Endometrial microvascular endothelial cells (primary cell): Measurements from ENCODE around the gene DBNDD1. TPM values are rescaled to one million over a fixed set of nuclear protein-coding genes. Genes with fewer than 3 reads are reported as not detected.
"Not testable (repeated sequence)": the region's sequence is repeated elsewhere in the genome, so short reads cannot be mapped to it uniquely, and the experiment has no call there.

Source experiments
- in situ Hi-C: cut with HindIII; loops from 2 replicates; pipeline ENCODE4 v1.10.0; 2017; ENCODE audit warnings: low sequenced_read_pairs, low pct_unique_long_range_greater_than_20kb; ENCODE audit errors: inconsistent ontology term
- total RNA-seq: library from RNA; depleted of rRNA; stranded (reverse); fragments of >200 nt; gene quantifications from one replicate; pipeline ENCODE4 v1.2.3, GENCODE V29; 2015; ENCODE audit errors: inconsistent ontology term

The DBNDD1 gene, protein sequence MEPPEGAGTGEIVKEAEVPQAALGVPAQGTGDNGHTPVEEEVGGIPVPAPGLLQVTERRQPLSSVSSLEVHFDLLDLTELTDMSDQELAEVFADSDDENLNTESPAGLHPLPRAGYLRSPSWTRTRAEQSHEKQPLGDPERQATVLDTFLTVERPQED
- 3.8 TPM for total RNA-seq

DNA sequence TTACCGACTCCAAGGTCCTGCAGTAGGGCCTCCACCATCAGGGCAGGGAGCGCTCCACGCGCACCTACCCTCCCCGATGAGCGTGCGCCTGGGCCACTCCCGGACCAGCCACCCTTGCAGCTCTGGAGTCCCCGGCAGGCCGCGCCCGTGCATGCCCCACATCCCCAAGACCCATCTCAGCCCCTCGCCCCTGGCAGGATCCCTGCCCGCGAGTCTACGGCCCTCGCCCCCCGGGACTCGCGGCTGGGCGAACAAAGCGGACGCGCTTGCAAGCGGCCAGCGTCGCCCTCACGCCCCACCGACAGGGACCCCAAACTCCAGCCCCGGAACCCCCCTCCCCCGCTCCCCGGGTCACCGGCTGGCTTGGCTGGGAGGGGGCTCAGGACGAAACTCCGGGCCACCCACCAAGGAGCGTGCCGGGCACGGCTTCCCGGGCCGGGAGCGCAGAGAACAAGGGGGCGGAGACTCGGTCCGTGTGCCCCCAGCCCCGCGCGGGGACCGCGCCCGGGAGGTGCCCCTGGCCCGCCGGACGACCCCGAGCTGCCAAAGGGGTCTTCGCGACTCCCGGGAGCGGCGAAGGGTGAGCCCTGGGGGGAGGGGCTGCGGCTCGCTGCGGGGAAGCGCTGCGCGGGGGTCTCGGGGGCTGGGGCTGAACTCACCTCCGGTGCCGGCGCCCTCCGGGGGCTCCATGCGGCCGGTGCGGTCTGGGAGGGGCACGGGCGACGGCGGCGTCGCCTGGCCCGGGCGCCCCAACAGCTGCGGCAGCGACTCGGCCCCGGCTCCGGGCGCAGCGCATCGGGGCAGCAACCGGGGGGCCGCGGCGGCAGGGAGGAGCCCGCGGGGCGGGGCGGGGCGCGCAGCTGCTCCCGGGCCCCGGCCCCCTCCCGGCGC, at the start of gene DBNDD1:
Gene DBNDD1, minus strand, starts transcription at position 805 of the 891 bp plus-strand sequence. Its CDS starts 115 bp downstream, at position 690.
- in situ Hi-C loops, result no loop called here

DNA sequence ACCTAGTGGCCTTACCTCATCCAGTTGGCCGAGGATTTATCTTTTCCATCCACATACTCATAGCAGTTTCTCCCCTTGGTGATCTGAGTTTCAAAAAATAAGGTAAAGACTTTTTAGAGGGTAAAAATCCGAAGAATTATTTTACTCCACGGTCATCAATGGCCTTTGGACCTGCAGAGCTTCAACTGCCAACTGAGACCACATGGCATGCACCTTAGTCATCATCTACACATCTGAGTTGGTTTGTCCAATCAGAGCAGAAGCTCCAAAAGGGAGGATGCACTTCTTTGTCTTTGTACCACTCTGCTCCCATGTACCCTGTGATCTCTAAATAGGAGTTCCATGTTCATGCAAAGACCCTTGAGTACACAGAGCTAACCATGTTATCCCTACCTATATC, 42.2 kb upstream of the DBNDD1 start:
- in situ Hi-C loops, result no loop called here

DNA sequence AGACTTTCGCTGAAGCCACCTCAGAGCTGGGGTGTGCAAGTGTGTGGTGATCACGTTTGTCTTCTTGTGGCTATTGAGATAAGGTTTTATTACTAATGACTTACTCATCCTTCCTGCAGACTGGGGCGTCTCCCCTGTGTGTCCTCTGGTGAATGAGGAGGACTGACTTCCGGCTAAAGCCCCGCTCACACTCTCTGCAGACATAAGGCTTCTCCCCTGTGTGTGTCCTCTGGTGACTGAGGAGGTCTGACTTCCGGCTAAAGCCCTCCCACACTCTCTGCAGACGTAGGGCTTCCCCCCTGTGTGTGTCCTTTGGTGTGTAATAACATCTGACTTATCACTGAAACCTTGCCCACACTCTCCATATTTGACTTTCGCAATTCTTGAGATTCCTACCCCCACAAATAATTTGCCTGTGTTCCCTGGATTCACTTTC, 38.5 kb upstream of the DBNDD1 start:
- in situ Hi-C loops, result no loop called here

DNA sequence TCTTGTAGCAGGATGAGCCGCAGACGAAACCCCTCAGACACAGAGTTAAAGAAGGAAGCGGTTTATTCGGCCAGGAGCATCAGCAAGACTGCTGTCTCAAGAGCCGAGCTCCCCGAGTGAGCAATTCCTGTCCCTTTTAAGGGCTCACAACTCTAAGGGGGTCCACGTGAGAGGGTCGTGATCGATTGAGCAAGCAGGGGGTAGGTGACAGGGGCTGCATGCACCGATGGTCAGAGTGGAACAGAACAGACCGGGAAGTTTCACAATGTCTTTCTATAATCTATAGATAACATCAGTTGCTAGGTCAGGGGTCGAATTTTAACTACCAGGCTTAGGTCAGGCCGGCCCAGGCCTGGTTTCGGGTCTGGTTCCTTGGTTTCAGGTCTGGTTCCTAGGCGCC, 37.3 kb upstream of the DBNDD1 start:
- in situ Hi-C loops, result not testable (repeated sequence)

DNA sequence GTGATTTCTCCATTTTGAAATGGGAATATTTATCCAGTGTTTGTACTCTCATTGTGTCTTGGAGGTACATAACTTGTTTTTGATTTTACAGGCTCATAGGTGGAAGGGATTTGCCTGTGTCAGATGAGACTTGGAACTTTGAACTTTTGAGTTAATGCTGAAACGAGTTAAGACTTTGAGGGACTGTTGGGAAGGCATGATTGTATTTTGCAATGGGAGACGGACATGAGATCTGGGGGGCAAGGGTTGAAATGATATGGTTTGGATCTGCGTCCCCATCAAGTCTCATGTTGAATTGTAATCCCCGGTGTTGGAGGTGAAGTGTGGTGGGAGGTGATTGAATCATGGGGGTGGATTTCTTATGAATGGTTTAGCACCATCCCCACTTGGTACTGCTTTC, 36.1 kb upstream of the DBNDD1 start:
- in situ Hi-C loops, result no loop called here

DNA sequence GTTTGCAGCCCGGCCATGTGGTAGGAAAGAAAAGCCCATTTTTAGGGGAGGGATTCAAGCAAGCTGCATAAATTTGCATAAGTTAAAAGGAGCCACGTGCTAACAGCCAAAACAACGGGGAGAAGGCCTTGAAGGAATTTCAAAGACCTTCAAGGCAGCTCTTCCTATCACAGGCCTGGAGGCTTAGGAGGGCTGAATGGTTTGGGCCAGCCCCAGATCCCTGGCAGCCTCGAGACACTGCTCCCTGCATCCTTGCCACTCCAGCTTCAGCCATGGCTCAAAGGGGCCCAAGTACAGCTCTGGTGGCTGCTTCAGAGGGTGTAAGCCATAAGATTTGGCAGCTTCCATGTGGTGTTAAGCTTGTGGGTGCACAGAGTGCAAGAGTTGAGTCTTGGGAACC, 35.3 kb upstream of the DBNDD1 start:
- in situ Hi-C loops, result no loop called here

DNA sequence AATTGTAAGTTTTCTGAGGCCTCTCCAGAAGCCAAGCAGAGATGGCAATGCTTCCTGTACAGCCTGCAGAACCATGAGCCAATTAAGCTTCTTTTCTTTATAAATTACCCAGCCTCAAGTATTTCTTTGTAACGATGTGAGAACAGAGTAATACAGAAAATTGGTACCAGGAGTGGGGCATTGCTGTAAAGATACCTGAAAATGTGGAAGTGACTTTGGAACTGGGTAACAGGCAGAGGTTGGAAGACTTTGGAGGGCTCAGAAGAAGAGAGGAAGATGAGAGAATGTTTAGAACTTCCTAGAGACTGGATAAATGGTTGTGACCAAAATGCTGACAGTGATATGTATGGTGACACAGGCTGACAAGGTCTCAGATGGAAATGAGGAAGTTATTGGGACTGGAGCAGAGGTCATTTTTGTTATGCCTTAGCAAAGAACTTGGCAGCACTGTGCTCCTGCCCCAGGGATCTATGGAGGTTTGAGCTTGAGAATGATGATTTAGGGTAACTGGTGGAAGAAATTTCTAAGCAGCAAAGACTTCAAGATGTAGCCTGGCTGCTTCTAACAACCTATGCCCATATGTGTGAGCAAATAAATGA, 34.7 kb upstream of the DBNDD1 start:
- in situ Hi-C loops, result no loop called here

DNA sequence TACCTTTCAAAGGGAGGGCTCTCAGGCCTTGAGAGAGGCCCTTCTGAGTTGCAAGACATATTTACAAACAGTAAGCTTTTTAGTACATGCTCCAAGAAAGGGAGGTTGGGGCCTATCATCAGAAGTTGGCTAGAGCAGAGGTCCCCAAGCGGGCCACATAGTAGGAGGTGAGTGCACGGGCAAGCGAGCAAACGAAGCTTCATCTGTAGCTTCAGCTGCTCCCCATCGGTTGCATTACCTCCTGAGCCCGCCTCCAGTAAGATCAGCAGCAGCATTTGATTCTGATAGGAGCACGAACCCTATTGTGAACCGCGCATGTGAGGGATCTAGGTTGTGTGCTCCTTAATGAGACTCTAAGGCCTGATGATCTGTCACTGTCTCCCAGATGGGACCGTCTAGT, 31.7 kb upstream of the DBNDD1 start:
- in situ Hi-C loops, result no loop called here

DNA sequence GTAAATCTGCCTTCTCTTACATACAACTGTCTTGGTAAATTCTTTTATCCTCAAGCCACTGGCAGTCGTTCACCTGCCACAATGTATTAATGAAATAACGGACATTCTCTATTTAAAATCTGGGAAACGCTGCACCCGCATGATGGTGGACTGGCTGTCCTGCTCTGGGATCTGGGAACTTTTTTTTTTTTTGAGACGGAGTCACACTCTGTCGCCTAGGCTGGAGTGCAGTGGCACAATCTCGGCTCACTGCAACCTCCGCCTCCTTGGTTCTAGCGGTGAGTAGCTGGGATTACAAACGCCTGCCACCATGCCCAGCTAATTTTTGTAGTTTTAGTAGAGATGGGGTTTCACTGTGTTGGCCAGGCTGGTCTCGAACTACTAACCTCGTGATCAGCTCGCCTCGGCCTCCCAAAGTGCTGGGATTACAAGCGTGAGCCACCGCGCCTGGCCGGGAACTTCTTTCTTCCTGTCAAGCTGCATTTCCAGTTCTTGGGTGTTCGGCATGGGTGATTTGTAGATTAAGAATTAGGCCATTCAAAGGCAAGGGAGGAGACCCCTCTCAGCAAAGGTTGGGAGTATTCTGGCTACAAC, 29.6 kb upstream of the DBNDD1 start:
- in situ Hi-C loops, result no loop called here

DNA sequence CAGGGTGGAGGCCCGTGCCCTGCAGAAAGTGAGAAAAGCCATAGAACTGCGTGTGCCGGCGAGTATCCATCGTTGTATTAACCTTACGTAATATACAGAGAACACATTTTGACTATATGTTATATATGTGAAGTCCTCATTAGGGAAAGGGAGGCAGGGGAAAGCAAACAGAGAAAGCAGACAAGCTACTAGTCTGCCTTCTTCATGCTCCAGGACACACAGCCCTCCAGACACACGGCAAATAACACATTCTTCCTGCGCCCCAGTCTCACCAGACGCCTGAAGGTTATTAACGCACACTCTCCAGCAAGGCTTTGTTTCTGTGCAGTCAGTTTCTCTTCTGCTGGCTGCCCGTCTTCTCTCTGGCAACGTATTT, 29.1 kb upstream of the DBNDD1 start:
- in situ Hi-C loops, result no loop called here

DNA sequence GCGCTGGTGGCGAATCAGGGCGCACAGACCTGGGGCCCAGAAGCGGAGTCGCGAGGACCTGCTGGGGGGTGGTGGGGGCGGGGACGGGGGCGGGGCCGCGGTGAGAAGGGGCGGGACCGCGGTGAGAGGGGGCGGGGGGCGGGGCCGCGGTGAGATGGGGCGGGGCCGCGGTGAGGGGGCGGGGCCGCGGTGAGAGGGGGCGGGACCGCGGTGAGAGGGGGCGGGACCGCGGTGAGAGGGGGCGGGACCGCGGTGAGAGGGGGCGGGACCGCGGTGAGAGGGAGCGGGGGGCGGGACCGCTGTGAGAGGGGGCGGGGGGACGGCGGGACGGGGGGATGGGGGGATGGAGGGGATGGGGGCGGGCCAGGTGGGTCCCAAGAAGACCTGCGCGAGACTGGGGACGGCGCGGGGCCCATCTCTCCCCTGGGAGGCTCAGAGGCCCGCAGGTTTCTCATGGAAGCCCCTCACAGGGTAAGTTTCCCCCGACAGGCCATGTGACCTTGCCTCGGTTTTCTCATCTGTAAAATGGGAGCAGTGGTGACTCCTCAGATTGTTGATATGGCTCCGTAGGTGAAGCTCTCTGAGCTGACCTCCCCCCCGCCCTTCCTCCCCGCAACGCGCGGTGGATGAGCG, 28.6 kb upstream of the DBNDD1 start:
- in situ Hi-C loops, result no loop called here

DNA sequence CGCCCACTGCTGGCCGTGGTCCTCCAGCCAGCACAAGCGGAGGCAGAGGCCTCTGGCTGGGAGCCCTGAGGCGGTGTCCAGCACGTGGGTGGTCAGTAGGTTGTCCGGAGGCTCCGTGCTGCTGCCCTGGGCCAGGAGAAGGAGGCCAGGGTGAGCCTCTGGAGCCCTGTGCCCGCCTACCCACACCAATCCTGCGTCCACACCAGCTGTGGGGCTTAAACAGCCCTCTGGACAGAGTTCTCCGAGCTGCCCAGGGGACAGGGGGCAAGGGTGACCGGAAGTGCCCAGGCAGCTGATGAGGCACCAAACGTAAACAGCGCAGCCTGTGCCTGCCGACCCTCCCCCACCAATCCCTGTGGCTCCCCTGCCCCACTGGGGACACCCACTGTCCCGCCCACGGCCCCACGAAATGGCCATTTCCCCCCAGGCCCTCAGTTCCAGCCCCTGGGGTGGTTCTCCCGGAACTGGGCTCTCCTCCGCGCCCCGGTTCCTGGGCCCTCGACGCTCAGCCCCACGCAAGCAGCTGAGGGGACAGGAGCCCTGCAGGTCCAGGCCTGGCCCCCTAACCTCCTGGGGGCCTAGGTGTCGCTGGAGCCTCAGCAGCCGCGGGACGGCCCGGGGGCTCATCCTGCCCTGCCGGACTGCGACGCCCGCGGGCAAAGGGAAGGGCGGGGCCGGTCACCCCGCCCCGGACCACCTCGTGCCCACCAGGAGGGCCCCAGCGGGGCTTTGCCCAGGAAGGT, 27.9 kb upstream of the DBNDD1 start:
- in situ Hi-C loops, result no loop called here

DNA sequence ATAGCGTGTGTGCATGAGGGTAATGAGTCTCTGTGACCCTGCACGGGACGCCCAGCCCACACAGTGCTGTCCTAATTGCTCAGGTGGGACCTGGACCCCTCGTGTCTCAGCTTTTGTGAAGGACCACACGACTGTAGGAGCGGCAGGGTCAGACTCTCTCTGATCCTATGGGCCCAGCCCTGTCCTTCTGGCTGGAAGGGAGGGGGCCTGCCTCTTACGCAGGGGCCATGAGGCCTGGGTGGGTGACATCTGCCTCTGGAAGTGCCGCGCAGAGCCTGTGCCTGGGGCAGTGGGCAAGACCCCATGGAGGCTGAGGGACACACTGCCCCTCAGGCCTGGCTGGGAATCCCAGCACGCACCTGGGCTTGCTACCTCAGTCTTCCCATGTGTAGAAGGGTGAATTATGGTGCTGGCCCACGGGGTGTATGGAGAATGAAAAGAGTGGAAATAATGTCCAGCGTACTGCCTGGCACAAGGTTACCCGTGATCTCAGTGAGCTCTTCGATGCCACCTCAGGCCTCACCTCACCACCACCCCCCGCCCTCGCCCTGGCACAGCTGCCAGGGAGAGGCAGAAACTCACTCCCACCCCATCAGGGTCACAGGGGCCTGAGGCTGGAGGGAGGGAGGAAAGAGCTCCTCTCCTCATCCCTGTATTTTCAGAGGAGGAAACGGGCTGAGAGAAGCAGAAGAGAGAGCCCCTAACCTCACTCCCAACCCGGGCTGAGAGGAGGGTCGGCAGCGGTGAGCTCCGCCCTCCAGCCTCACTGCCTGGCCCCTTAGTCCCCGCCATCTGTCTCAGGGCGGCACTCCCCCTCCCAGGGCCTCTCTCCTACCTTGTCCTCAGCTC, 27.1 kb upstream of the DBNDD1 start:
- in situ Hi-C loops, result no loop called here

DNA sequence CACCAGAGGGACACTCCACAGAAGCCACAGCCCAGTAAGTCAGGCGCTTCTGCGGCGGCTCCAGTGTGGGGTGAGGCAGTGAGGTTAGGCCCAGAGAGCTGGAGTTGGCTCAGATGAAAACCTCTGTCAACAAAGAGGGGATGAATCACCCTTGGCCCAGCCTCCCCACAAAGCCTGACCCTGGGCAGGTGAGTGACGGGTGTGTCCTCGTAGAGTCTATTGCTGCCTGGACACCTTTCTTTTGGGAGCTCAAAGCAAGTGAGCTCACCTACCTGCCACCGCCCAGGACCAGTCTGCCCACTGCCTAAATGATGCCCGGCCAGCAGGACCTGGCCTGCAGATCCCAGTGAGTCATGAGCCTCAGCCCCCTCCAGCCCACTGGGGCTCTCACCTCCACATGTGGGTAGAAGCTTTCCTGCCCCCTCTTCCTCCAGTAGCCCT, 24.9 kb upstream of the DBNDD1 start:
- in situ Hi-C loops, result no loop called here

DNA sequence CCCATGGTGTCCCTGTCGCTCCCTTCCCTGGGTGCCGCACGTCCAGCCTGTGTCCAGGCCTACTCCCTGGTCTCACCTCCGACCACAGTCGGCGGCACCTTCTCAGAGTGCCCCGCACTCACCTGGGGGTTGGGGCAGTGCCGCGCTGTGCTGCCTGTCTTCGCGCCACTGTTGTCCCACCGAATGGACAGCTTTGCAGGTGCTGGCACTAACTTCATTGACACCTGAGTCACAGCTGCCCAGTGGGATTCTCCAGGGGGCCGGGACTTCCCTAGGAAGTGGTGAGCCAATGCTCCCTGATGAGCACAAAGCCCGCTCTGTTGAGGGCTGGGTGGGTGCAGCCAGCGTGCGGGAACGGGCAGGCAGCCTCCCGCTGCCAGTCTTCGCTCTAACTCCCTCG, 24.3 kb upstream of the DBNDD1 start:
- in situ Hi-C loops, result no loop called here

DNA sequence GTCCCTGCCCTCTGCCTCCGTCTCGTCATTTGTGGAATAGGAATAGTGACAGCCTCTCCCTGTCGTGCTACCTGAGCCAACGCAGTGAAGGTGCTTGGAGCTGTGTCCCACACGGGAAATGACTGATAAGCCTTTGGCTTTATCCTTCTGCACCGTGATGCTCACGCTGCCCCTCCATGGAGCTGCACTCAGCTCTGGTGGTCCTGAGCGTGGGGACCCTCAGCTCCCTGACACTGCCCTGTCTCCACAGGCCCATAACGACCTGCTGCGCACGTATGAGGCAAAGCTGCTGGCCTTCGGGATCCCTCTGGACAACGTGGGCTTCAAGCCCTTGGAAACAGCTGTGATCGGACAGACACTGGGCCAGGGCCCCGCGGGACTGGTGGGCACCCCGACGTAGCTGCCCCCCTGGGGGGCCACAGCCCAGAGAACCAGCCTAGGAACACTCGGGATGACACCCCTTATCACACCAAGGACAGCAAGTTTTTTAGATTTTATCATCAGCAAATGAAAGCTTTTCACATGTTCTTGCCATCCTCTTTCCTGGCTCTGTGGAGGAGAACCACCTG, 23.8 kb upstream of the DBNDD1 start:
- in situ Hi-C loops, result no loop called here

DNA sequence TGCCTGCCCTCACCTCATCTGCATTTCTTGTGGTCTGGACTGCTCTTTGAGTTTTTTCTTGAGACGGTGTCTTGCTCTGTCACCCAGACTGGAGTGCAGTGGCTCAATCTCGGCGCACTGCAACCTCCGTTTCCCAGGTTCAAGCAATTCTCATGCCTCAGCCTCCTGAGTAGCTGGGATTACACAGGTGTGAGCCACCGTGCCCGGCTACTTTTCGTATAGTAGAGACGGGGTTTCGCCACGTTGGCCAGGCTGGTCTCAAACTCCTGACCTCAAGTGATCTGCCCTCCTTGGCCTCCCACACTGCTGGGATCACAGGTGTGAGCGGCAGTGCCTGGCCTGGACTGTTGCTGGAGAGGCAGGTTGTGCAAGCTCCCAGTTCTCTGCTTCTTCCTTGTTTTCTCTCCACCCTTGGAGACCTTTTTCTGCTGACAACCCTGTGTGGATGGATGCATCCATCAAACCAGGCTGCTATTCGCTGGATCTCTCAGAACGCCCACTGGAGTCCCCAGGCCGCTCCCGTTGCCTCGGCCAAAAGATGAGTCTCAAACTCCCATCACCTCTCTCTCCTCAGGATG, 22.7 kb upstream of the DBNDD1 start:
- in situ Hi-C loops, result no loop called here
